Measurements from ENCODE around the gene SPOCK2.

Gene SPOCK2

DNA sequence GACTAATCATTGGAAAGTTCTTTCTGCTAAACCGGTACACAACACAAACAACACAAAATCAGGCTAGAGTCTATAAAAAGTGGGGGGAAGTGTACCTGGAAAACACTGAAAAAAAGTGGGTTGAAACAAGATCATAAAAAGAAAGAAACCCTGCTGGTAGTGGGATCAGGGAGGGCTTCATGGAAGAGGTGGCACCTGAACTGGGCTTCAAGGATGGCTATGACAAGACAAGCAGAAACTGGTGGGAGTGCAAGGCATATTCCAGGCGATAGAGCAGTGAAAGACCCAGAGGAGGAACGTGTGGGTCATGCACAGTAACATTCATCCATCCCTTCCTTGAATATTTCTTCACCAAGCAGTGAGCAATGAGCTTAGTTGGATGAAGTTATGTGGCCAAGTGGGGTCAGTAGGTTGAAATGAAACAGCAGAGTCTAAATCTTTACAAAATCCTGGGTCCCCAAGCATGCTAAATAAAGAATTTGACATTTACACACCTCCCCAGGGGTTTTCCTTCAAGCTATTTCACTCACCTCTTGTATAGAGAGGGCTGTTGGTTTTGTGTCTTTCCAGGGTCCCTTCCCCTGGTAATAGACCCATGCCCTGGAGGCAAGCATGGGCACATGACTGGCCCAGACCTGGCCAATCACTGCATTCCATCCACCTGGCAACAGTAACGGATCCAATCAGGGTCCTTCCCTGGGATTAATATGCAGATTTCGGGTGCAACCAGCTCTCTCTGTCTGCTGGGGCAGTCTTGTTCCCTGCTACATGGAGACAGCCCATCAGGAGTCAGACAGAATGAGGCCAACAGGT is 38.2 kb downstream of the SPOCK2 start:
- TF ChIP-seq, protein P1, sequence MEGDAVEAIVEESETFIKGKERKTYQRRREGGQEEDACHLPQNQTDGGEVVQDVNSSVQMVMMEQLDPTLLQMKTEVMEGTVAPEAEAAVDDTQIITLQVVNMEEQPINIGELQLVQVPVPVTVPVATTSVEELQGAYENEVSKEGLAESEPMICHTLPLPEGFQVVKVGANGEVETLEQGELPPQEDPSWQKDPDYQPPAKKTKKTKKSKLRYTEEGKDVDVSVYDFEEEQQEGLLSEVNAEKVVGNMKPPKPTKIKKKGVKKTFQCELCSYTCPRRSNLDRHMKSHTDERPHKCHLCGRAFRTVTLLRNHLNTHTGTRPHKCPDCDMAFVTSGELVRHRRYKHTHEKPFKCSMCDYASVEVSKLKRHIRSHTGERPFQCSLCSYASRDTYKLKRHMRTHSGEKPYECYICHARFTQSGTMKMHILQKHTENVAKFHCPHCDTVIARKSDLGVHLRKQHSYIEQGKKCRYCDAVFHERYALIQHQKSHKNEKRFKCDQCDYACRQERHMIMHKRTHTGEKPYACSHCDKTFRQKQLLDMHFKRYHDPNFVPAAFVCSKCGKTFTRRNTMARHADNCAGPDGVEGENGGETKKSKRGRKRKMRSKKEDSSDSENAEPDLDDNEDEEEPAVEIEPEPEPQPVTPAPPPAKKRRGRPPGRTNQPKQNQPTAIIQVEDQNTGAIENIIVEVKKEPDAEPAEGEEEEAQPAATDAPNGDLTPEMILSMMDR (conservative IDR thresholded peaks at IDR 0.05; ENCODE audit: low read depth, low read length) = no peak

GRCh38 chr10:72049472-72049871 is 38.9 kb downstream of the SPOCK2 start:
- DNase-seq (ENCODE audit: low read depth) = no peak
- TF ChIP-seq, protein P1 (conservative IDR thresholded peaks at IDR 0.05; ENCODE audit: low read depth, low read length) = no peak
- no peak overlapping the region for H3K4me3 ChIP-seq (ENCODE audit: low read depth, low read length)

More for the DNA sequence above, 38.2 kb downstream of the SPOCK2 start:
- H3K4me3 ChIP-seq (ENCODE audit: low read depth, low read length) = no peak overlapping the region
- peak; percentile 54 for DNase-seq (ENCODE audit: low read depth)

DNA sequence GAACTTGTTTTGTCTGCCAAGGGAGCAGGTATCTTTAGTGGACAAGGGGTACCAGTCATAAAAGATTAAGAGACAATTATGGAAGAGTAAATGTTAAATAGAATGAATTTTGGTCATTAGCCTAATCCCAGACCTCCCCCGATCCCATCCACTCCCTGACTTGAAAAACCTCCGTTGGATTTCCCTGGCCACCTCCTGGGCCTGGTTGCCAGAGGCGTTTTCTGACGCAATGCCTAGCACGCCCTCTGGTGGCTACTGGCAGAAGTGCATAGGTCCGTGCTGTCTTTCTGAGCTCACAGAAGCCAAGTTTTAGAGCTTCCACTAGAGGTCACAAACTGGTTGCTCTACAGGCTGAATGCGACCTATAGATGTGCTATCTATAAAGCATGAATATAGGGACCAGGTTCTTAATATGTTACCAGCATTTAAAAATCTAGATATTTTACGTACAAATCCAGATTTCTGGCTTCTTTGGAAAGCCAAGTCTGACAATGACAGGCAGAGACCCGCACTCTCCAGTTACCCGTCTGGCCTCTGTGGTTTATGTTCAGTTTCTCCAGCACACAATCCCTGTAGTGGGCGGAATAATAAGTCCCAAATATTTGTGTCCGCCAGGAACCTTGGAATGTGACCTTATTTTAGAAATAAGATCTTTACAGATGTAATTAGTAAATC is 39.8 kb downstream of the SPOCK2 start:
- TF ChIP-seq, protein P1 (conservative IDR thresholded peaks at IDR 0.05; ENCODE audit: low read depth, low read length) = peak; percentile 100
- H3K4me3 ChIP-seq (ENCODE audit: low read depth, low read length) = no peak overlapping the region
- peak; percentile 96 for DNase-seq (ENCODE audit: low read depth)

- TF ChIP-seq, protein P1 (conservative IDR thresholded peaks at IDR 0.05; ENCODE audit: low read depth, low read length) = no peak
- no peak overlapping the region for H3K4me3 ChIP-seq (ENCODE audit: low read depth, low read length)
- DNase-seq (ENCODE audit: low read depth) = no peak
Observed at GRCh38 chr10:72045586-72045985, 42.8 kb downstream of the SPOCK2 start.

- no peak overlapping the region for H3K4me3 ChIP-seq (ENCODE audit: low read depth, low read length)
- TF ChIP-seq, protein P1 (conservative IDR thresholded peaks at IDR 0.05; ENCODE audit: low read depth, low read length) = peak; percentile 45
- no peak for DNase-seq (ENCODE audit: low read depth)
Observed at GRCh38 chr10:72044417-72045041, 43.8 kb downstream of the SPOCK2 start.

GRCh38 chr10:72043016-72043834 is 45.1 kb downstream of the SPOCK2 start:
- DNase-seq (ENCODE audit: low read depth) = peak; percentile 62
- no peak overlapping the region for H3K4me3 ChIP-seq (ENCODE audit: low read depth, low read length)
- TF ChIP-seq, protein P1 (conservative IDR thresholded peaks at IDR 0.05; ENCODE audit: low read depth, low read length) = no peak
